Adrenal gland (tissue), 5 donors: Measurements from ENCODE around the gene RXFP4.

Experiments used
- POLR2A ChIP-seq, 2 donors: fragments of 450-650 bp; IDR thresholded peaks; one replicate each; pipeline ENCODE4 v1.6.1; 2017; ENCODE audit warnings: antibody characterized with exemption in 2 of 2, mild to moderate bottlenecking in 2 of 2, moderate library complexity in 1 of 2
- TF ChIP-seq, protein P1 (sequence below), 6 experiments: fragments of 450-650 bp in 4 of 6; fragments of 200-600 bp in 2 of 6; sonication (generic) in 1 of 6; IDR thresholded peaks; 1 replicate in 5 of 6; 2 replicates in 1 of 6; pipeline versions ENCODE4 v1.5.1 to v1.8.0; 2016 to 2021; ENCODE audit warnings: antibody characterized with exemption in 6 of 6, mild to moderate bottlenecking in 2 of 6, moderate library complexity in 1 of 6
- donor health status: DM: no; HTN: no; CAD: no.

DNA sequence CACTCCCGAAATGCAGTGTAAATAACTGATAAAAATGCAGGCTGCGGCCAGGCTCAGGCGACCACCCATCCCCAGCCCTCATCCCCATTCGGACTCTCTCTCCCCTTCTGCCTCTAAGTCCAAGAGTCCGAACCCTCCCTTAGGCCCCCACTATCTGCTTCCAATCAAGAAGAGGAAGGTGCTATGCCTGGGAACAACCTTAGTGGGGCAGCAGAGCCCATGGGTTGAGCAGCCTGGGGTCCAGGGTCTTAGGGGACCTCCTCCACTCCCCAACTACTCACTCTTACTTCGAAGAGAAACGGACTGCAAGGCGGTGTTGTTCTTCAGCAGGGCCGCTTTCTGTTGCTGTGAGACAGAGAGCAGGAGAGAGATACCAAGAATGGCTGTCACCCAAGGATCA is 24.7 kb downstream of the RXFP4 start:
- TF ChIP-seq, protein P1, sequence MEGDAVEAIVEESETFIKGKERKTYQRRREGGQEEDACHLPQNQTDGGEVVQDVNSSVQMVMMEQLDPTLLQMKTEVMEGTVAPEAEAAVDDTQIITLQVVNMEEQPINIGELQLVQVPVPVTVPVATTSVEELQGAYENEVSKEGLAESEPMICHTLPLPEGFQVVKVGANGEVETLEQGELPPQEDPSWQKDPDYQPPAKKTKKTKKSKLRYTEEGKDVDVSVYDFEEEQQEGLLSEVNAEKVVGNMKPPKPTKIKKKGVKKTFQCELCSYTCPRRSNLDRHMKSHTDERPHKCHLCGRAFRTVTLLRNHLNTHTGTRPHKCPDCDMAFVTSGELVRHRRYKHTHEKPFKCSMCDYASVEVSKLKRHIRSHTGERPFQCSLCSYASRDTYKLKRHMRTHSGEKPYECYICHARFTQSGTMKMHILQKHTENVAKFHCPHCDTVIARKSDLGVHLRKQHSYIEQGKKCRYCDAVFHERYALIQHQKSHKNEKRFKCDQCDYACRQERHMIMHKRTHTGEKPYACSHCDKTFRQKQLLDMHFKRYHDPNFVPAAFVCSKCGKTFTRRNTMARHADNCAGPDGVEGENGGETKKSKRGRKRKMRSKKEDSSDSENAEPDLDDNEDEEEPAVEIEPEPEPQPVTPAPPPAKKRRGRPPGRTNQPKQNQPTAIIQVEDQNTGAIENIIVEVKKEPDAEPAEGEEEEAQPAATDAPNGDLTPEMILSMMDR (IDR thresholded peaks at IDR 0.05), result no peak
- TF ChIP-seq POLR2A (IDR thresholded peaks at IDR 0.05), result no peak
